Adrenal gland (tissue), 5 donors: Measurements from ENCODE around the gene USE1.

Source experiments
- POLR2A ChIP-seq, 2 donors: fragments of 450-650 bp; IDR thresholded peaks; one replicate each; pipeline ENCODE4 v1.6.1; 2017; ENCODE audit warnings: antibody characterized with exemption in 2 of 2, mild to moderate bottlenecking in 2 of 2, moderate library complexity in 1 of 2
- TF ChIP-seq, protein P1 (sequence below), 6 experiments: fragments of 450-650 bp in 4 of 6; fragments of 200-600 bp in 2 of 6; sonication (generic) in 1 of 6; IDR thresholded peaks; 1 replicate in 5 of 6; 2 replicates in 1 of 6; pipeline versions ENCODE4 v1.5.1 to v1.8.0; 2016 to 2021; ENCODE audit warnings: antibody characterized with exemption in 6 of 6, mild to moderate bottlenecking in 2 of 6, moderate library complexity in 1 of 6
- donor health status: DM: no; HTN: no; CAD: no.

DNA sequence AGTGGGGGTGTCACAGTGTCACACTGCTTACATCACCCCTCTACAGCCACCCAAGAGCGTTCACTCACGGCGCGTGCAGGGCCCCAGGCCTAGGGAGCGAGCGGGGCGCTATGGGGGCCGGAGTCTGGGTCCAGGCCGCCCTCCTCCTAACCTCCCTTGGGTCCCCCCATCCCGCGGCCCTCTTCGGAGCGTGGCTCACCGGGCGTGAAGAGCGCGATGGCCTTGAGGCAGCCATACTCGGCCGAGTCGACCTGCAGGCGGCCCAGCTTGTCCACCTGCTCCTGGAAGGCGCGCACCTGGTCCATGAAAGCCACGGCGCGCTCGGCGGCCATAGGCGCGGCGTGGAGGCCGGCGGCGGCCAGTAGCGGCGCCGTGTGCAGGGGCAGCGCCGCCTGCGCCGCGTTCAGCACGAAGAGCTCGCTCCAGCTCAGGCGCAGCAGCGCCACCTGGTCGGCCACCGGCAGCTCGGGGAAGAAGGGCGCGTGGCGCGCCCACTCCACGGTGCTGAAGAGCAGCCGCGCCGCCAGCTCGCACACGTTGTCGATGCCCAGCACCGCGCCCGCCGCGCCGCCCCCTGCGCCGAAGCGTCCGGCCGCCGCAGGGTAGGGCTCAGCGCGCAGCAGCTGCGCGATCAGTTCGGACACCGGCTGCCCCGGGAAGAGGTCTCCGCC is 20.3 kb downstream of the USE1 start:
- TF ChIP-seq, protein P1, sequence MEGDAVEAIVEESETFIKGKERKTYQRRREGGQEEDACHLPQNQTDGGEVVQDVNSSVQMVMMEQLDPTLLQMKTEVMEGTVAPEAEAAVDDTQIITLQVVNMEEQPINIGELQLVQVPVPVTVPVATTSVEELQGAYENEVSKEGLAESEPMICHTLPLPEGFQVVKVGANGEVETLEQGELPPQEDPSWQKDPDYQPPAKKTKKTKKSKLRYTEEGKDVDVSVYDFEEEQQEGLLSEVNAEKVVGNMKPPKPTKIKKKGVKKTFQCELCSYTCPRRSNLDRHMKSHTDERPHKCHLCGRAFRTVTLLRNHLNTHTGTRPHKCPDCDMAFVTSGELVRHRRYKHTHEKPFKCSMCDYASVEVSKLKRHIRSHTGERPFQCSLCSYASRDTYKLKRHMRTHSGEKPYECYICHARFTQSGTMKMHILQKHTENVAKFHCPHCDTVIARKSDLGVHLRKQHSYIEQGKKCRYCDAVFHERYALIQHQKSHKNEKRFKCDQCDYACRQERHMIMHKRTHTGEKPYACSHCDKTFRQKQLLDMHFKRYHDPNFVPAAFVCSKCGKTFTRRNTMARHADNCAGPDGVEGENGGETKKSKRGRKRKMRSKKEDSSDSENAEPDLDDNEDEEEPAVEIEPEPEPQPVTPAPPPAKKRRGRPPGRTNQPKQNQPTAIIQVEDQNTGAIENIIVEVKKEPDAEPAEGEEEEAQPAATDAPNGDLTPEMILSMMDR (IDR thresholded peaks at IDR 0.05): peak in 3 of 6 experiments; percentile 13 to 43 (median 43)
- TF ChIP-seq POLR2A (IDR thresholded peaks at IDR 0.05): no peak
